Activated CD4-positive, CD25-positive, alpha-beta regulatory T cell treated with anti-CD3 and anti-CD28 coated beads, Interleukin-2, amount 50 U/mL, for 16 hours (primary cell): ENCODE results near the gene SCN2A.

Experiments
- DNase-seq: peaks from one replicate; pipeline ENCODE4 v3.0.0-alpha.2; 2020; ENCODE audit warnings: low read depth, low spot score

The SCN2A gene

GRCh38 chr2:165417009-165417408, 177.8 kb downstream of the SCN2A start:
- DNase-seq, result no peak

DNA sequence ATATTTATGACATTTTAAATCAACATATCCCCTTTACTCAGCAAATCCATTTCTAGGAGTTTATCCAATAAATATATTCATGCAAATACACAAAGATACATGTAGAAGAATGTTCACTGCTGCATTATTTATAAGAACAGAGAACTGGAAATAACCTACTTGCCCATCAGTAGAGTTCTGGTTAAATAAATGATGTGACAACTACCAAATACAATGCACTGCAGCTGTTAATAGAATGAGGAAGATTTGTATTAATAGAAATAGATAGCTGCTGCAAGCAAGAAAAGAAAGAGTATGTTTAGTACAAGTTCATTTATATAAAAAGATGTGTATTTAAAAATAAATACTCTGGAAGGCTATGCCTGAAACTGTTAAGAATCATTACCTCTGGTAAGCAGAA, 181.0 kb downstream of the SCN2A start:
- no peak for DNase-seq

- DNase-seq, result no peak
Measured at GRCh38 chr2:165423081-165423480, 183.9 kb downstream of the SCN2A start.

DNA sequence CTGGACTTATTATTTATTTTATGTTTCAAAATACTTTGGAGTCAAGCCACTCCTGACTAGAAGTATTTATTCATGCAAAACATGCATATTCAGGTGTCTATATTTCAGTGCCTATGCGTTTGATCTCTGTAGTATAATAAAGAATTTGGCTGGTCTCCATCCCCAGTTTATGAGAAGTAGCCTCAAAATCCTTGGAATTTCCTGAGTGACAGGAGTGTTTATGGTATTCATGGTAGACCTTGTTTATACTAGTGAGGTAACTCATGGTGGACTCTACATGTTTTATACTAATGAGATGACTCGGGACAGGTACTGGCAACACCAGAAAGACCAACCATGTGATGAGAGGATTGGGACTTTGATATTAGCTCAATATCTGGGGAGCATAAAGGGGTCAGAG, 186.3 kb downstream of the SCN2A start:
- no peak for DNase-seq

- no peak for DNase-seq
Measured at GRCh38 chr2:165427686-165428085, 188.5 kb downstream of the SCN2A start.

DNA sequence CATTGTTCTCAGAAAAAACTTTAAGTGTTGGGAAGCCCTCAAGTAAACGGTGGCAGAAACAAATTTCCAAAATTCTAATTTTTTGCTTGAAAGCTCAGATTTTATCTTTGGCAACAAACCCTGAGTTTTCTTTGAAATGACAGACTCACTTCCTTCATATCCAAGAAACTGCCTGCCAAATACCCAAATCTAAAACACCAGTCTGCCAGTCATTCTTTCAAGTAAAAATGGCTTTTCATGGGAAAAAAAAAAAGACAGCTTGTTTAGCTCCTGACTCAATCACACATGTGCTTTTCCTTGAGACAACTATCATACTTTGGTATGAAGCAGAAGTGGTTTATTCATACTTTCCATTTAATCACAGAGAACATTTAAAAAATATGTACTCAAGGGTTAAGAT, 189.7 kb downstream of the SCN2A start:
- DNase-seq, result no peak

- DNase-seq, result no peak
Measured at GRCh38 chr2:165431014-165431413, 191.8 kb downstream of the SCN2A start.

DNA sequence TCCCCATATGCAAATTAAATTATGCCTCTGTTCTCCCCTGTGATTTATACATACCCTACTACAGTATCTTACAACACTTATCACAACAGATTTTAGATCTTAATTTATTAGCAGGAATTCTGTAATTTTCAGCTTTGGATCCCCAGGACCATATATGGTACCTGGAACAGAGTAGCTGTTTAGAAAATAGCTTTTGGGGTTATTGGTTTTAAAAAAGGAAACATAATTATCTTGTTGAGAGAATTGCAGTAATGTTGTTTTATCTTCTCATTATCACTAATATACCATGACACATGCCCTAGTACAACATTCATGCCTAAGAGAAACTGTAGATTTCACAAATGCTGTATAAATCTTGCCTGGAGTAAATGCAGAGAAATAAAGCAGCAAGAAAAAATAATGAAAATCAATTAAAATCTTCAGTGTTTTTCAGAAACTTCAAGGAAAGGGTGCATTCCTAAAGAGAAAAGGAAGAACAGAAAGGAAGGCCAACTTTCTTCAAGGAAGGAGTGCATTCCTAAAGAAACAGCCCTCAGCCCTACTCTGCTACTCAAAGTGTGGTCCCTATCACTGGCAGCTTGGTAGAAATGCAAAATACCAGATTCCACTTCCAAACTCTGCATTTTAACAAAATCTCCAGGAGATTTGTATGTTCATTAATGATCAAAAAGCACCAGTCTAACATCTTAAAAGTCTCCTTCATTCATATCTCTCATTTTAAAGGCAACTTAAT, 193.2 kb downstream of the SCN2A start:
- DNase-seq, result no peak

DNA sequence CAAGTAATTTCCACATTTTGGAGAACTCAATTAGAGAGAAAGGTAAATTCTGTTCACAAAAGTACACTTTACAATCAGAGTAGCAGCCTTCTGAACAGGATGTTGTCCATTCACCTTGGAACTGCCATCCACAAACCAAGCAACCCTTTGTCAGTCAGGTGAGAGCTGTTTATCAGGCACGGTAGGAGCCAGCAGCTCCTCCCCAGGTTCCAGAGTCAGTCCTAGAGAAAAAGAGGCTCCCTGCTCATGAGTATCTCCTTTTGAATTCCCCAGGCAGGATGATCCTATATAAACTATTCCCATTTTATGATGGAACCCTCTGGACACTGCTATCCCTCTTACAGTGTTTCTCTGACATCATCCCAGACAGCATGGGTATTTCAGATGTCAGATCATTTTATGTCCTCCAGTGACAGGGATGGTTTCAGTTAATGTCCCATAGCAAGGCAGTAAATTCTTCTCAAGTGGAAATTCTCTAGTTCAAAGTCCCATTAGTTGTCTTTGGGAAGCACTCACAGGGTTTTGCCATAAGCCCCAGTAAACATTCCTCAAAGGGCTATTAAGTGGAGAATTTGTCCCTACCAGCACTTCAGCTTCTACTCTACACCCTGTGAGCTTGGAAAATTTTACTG, 195.8 kb downstream of the SCN2A start:
- no peak for DNase-seq

DNA sequence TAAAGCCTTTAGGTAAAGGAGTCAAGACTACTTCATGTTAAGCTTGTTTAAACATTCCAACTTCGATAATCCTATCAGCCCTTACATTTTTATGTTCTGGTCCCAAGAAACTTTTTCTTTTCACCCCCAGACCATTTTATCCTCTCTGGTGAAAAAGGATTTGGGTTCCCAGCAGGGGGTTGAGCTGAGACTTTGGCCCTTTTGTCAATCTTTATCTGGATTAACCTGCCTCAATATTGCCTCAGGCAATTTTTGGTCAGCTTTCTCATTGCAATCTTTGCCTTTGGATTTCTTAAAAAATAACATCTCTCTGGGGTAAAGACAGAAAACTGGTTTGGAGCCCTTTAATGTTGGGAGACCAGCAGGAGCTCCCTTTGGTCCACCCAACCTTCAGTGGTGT, 196.4 kb downstream of the SCN2A start:
- DNase-seq, result no peak

GRCh38 chr2:165436559-165436958, 197.3 kb downstream of the SCN2A start:
- no peak for DNase-seq

GRCh38 chr2:165440367-165440766, 201.2 kb downstream of the SCN2A start:
- no peak for DNase-seq
